Left lung (tissue), 10 donors: Measurements from ENCODE around the gene DNAJC22. TPM values are rescaled to one million over a fixed set of nuclear protein-coding genes. Genes with fewer than 3 reads are reported as not detected.
"Not testable (repeated sequence)": the region's sequence is repeated elsewhere in the genome, so short reads cannot be mapped to it uniquely, and the experiment has no call there.

Source experiments
- ATAC-seq: fragments of 200-7000 bp; cut with Tn5 transposase; one replicate; pipeline ENCODE4 v1.9.1; 2020; ENCODE audit warnings: moderate library complexity
- DNase-seq, 4 donors: peaks; one replicate each; pipeline ENCODE4 v3.0.0-alpha.2; 2013 to 2020
- H3K27ac ChIP-seq, 2 donors: fragments of 200-600 bp; sonication (generic) in 1 of 2; one replicate each; pipeline versions ENCODE4 v1.5.0 to v1.8.0; 2020 to 2021
- H3K27me3 ChIP-seq, 2 donors: fragments of 200-600 bp; sonication (generic) in 1 of 2; one replicate each; pipeline versions ENCODE4 v1.5.0 to v1.8.0; 2020 to 2021
- H3K36me3 ChIP-seq, 2 donors: fragments of 200-600 bp; sonication (generic) in 1 of 2; one replicate each; pipeline versions ENCODE4 v1.5.0 to v1.8.0; 2020 to 2021
- H3K4me1 ChIP-seq, 2 donors: fragments of 200-600 bp; one replicate each; pipeline ENCODE4 v1.8.0; 2021
- H3K4me3 ChIP-seq, 2 donors: fragments of 200-600 bp; sonication (generic) in 1 of 2; one replicate each; pipeline versions ENCODE4 v1.5.0 to v1.8.0; 2020 to 2021; ENCODE audit warnings: mild to moderate bottlenecking in 1 of 2
- H3K9me3 ChIP-seq, 2 donors: fragments of 200-600 bp; sonication (generic) in 1 of 2; one replicate each; pipeline versions ENCODE4 v1.5.0 to v1.8.0; 2020 to 2021
- CTCF ChIP-seq, 2 donors: fragments of 200-600 bp; sonication (generic) in 1 of 2; IDR thresholded peaks; one replicate each; pipeline versions ENCODE4 v1.5.0 to v1.8.0; 2021; ENCODE audit warnings: antibody characterized with exemption in 2 of 2
- intact Hi-C, 2 donors: fragments of 100-400 bp; cut with DNase I; formaldehyde crosslinking; loops; one replicate each; pipeline versions ENCODE4 v1.11.2 to v1.14.2; 2022
- polyA plus RNA-seq, 6 donors: library from polyadenylated mRNA; unstranded; fragments of 120-200 nt; gene quantifications; one replicate each; pipeline ENCODE4 v1.2.1, GENCODE V29; 2013; ENCODE audit not compliant: insufficient read length in 6 of 6
- total RNA-seq, 2 donors: library from RNA; stranded (reverse); fragmentation: NEBNext Ultra II Directional; extraction: Animal tissue kit (Norgen Biotek cat#: 25700); gene quantifications; one replicate each; pipeline ENCODE4 v1.2.1, GENCODE V29; 2021
- donor health status: DM: no; HTN: yes; CAD: no.
- donor health status: DM: no; HTN: no; CAD: no.

Gene DNAJC22
- total and polyA plus RNA-seq, 8 donors: 0.21 to 7.0 (median 6.4) TPM

- H3K27me3 ChIP-seq: peaks cover 0 to 54% of the 10 kb centered on the region in 2 donors
These were observed 40.8 kb upstream of the DNAJC22 start for GRCh38 chr12:49305762-49306510.

GRCh38 chr12:49309386-49309785 lies 37.3 kb upstream of the DNAJC22 start:
- H3K27ac ChIP-seq: no peak overlapping the region
- H3K36me3 ChIP-seq: no peaks in the 10 kb centered on the region
- no peaks in the 10 kb centered on the region for H3K9me3 ChIP-seq
- ATAC-seq: no peak
- peaks cover 0 to 39% of the 10 kb centered on the region in 2 donors for H3K27me3 ChIP-seq
- H3K4me1 ChIP-seq: no peaks in the 10 kb centered on the region
- no peak overlapping the region for H3K4me3 ChIP-seq
- no peak for TF ChIP-seq CTCF (IDR thresholded peaks at IDR 0.05)
- DNase-seq: no peak
- intact Hi-C loops: no loop called here

More at GRCh38 chr12:49305762-49306510, 40.8 kb upstream of the DNAJC22 start:
- ATAC-seq (no peak), DNase-seq (no peak)
- no peak for TF ChIP-seq CTCF (IDR thresholded peaks at IDR 0.05)
- Histone ChIP-seq H3K36me3 (no peaks in the 10 kb centered on the region), H3K9me3 (no peaks in the 10 kb centered on the region), H3K4me1 (no peaks in the 10 kb centered on the region), H3K4me3 (no peak overlapping the region), H3K27ac (no peak overlapping the region)
- intact Hi-C loops: no loop called here

- intact Hi-C loops, H3K4me3 ChIP-seq, H3K36me3 ChIP-seq, DNase-seq, H3K4me1 ChIP-seq, H3K9me3 ChIP-seq, ATAC-seq, H3K27ac ChIP-seq: not testable (repeated sequence)
- peaks cover 0 to 39% of the 10 kb centered on the region in 2 donors for H3K27me3 ChIP-seq
These were observed 36.2 kb upstream of the DNAJC22 start for GRCh38 chr12:49310451-49311000.

- no peak for ATAC-seq
- Histone ChIP-seq H3K9me3 (no peaks in the 10 kb centered on the region), H3K4me1 (no peaks in the 10 kb centered on the region), H3K36me3 (no peaks in the 10 kb centered on the region), H3K27ac (no peak overlapping the region), H3K27me3 (peaks cover 0 to 16% of the 10 kb centered on the region in 2 donors), H3K4me3 (no peak overlapping the region)
- TF ChIP-seq CTCF (IDR thresholded peaks at IDR 0.05): no peak
- no peak for DNase-seq
- intact Hi-C loops: no loop called here
These were observed 31.9 kb upstream of the DNAJC22 start for GRCh38 chr12:49314811-49315210.

- H3K36me3 ChIP-seq, intact Hi-C loops, ATAC-seq, DNase-seq, H3K27ac ChIP-seq, H3K9me3 ChIP-seq, H3K4me1 ChIP-seq, H3K4me3 ChIP-seq, H3K27me3 ChIP-seq: not testable (repeated sequence)
These were observed 29.6 kb upstream of the DNAJC22 start for GRCh38 chr12:49317118-49317517.

GRCh38 chr12:49320411-49321103 lies 26.1 kb upstream of the DNAJC22 start:
- H3K27me3 ChIP-seq: not testable (repeated sequence)

More at GRCh38 chr12:49320411-49321103, 26.1 kb upstream of the DNAJC22 start:
- ATAC-seq, H3K27ac ChIP-seq, H3K4me3 ChIP-seq, intact Hi-C loops, H3K9me3 ChIP-seq, H3K36me3 ChIP-seq, DNase-seq: not testable (repeated sequence)
- H3K4me1 ChIP-seq: peaks cover 3 to 17% of the 10 kb centered on the region in 2 donors
